SK-N-SH (cell line): Measurements from ENCODE around the gene RFC4. TPM values are rescaled to one million over a fixed set of nuclear protein-coding genes. Genes with fewer than 3 reads are reported as not detected.

ENCODE experiments used
- CTCF ChIA-PET: fragments of 300-600, 350-600 bp; formaldehyde crosslinking; extraction: SDS; loops from one replicate; lab custom pipeline; 2021; lab: Yijun Ruan, JAX
- POLR2A ChIA-PET: fragments of 350-600 bp; sonication (Branson Sonifier 250); formaldehyde crosslinking; extraction: SDS; loops from one replicate; lab custom pipeline; 2020; ENCODE audit warnings: antibody characterized with exemption, inconsistent platforms; lab: Yijun Ruan, JAX
- DNase-seq: peaks from one replicate; pipeline ENCODE4 v3.0.0; 2012
- H2AFZ ChIP-seq: fragments of 200-600 bp; sonication (generic); 2 replicates; pipeline ENCODE4 v1.8.1; 2016; ENCODE audit warnings: antibody characterized with exemption, mild to moderate bottlenecking, low read depth
- H3F3A ChIP-seq: fragments of 200-600 bp; sonication (generic); replicated peaks from 2 replicates; pipeline ENCODE3; 2016; ENCODE audit warnings: antibody characterized with exemption, mild to moderate bottlenecking; ENCODE audit not compliant: insufficient read depth
- H3K27ac ChIP-seq, 2 experiments: fragments of 200-500 bp in 1 of 2; fragments of 200-600 bp in 1 of 2; sonication (Bioruptor generic) in 1 of 2; sonication (generic), shearing (Covaris generic) in 1 of 2; 2 replicates each; pipeline versions ENCODE4 v1.5.1 to v1.6.1; 2014 to 2016; ENCODE audit warnings: low read depth in 2 of 2, inconsistent platforms in 1 of 2, low read length in 1 of 2, mild to moderate bottlenecking in 1 of 2, mixed read lengths in 1 of 2
- H3K27me3 ChIP-seq: fragments of 200-600 bp; sonication (generic), shearing (Covaris generic); 2 replicates; pipeline ENCODE4 v1.6.1; 2016; ENCODE audit warnings: mixed run types; ENCODE audit not compliant: insufficient read depth
- H3K36me3 ChIP-seq, 2 experiments: fragments of 200-500 bp in 1 of 2; fragments of 200-600 bp in 1 of 2; sonication (Bioruptor generic) in 1 of 2; sonication (generic) in 1 of 2; replicated peaks in 1 of 2; 2 replicates each; pipeline versions ENCODE3 to v1.5.1; 2014 to 2016; ENCODE audit warnings: low read length in 1 of 2, mild to moderate bottlenecking in 1 of 2; ENCODE audit not compliant: insufficient read depth in 2 of 2, control insufficient read depth in 1 of 2
- H3K4me1 ChIP-seq, 2 experiments: fragments of 200-500 bp in 1 of 2; fragments of 200-600 bp in 1 of 2; sonication (Bioruptor generic) in 1 of 2; sonication (generic), shearing (Covaris generic) in 1 of 2; 2 replicates each; pipeline versions ENCODE4 v1.5.1 to v1.6.1; 2014 to 2016; ENCODE audit warnings: low read depth in 1 of 2, low read length in 1 of 2, mixed run types in 1 of 2; ENCODE audit not compliant: insufficient read depth in 2 of 2, control insufficient read depth in 1 of 2
- H3K4me2 ChIP-seq: fragments of 200-600 bp; sonication (generic), shearing (Covaris generic); 2 replicates; pipeline ENCODE4 v1.6.1; 2017; ENCODE audit warnings: mixed run types
- H3K4me3 ChIP-seq, 2 experiments: fragments of 200-500 bp in 1 of 2; fragments of 200-600 bp in 1 of 2; sonication (Bioruptor generic) in 1 of 2; sonication (generic), shearing (Covaris generic) in 1 of 2; 2 replicates each; pipeline versions ENCODE4 v1.5.1 to v1.8.1; 2014 to 2016; ENCODE audit warnings: low read depth in 2 of 2, inconsistent platforms in 1 of 2, low read length in 1 of 2, mild to moderate bottlenecking in 1 of 2, mixed read lengths in 1 of 2, moderate library complexity in 1 of 2
- H3K79me2 ChIP-seq: fragments of 200-600 bp; sonication (generic); 2 replicates; pipeline ENCODE4 v1.8.1; 2017; ENCODE audit warnings: mild to moderate bottlenecking; ENCODE audit not compliant: insufficient read depth
- H3K9ac ChIP-seq: fragments of 200-600 bp; sonication (generic); 2 replicates; pipeline ENCODE4 v1.6.1; 2017; ENCODE audit warnings: mixed run types
- H3K9me2 ChIP-seq: fragments of 200-600 bp; sonication (generic); 2 replicates; pipeline ENCODE4 v1.6.1; 2017; ENCODE audit warnings: mixed run types
- H3K9me3 ChIP-seq: fragments of 200-600 bp; sonication (generic); 2 replicates; pipeline ENCODE4 v1.6.1; 2017; ENCODE audit warnings: mixed run types, mild to moderate bottlenecking, moderate library complexity
- H4K20me1 ChIP-seq: fragments of 200-600 bp; sonication (generic); 2 replicates; pipeline ENCODE4 v1.6.1; 2017; ENCODE audit warnings: mild to moderate bottlenecking, mixed run types; ENCODE audit not compliant: insufficient read depth
- GABPA ChIP-seq: IDR thresholded peaks from 2 replicates; pipeline ENCODE4 v1.4.0; 2012; ENCODE audit warnings: low read depth, mild to moderate bottlenecking
- GATA2 ChIP-seq: sonication (generic); formaldehyde crosslinking; IDR thresholded peaks from 2 replicates; pipeline ENCODE4 v1.5.0; 2020; ENCODE audit warnings: mild to moderate bottlenecking, missing genetic modification reagents
- MEF2A ChIP-seq: IDR thresholded peaks from 2 replicates; pipeline ENCODE4 v1.4.0; 2012; ENCODE audit warnings: low read depth, borderline replicate concordance
- MXI1 ChIP-seq: IDR thresholded peaks from 2 replicates; pipeline ENCODE4 v1.6.1; 2012; ENCODE audit warnings: mild to moderate bottlenecking, low read depth, low read length, improper control_type of control experiment
- POLR2AphosphoS5 ChIP-seq: IDR thresholded peaks from 2 replicates; pipeline ENCODE4 v1.6.1; 2012; ENCODE audit warnings: low read depth, low read length
- RAD21 ChIP-seq: IDR thresholded peaks from 2 replicates; pipeline ENCODE4 v1.6.1; 2012; ENCODE audit warnings: mild to moderate bottlenecking, low read length
- SIN3A ChIP-seq: IDR thresholded peaks from 2 replicates; pipeline ENCODE4 v1.6.1; 2012; ENCODE audit warnings: low read depth, mild to moderate bottlenecking, low read length, moderate library complexity, borderline replicate concordance
- SMC3 ChIP-seq: IDR thresholded peaks from 2 replicates; pipeline ENCODE4 v1.6.1; 2012; ENCODE audit warnings: low read depth, low read length, improper control_type of control experiment
- USF2 ChIP-seq: fragments of 150-350 bp; IDR thresholded peaks from 2 replicates; pipeline ENCODE4 v1.6.1; 2017; ENCODE audit warnings: antibody characterized with exemption, low read length, low read depth, borderline replicate concordance
- WGBS: methylation state at CpG from one replicate; pipeline ENCODE4 v1.1.6; 2017; ENCODE audit warnings: low lambda C conversion rate; 5-methylcytosine and 5-hydroxymethylcytosine counted together
- polyA plus RNA-seq, 3 experiments: library from polyadenylated mRNA; depleted of rRNA; stranded (reverse); fragments of >200 nt; gene quantifications; 2 replicates each; pipeline ENCODE4 v1.2.3, GENCODE V29; 2012
- TF ChIP-seq, protein P1 (sequence below): IDR thresholded peaks from 2 replicates; pipeline ENCODE4 v1.4.0; 2012; ENCODE audit warnings: low read depth, borderline replicate concordance
- TF ChIP-seq, protein P2 (sequence below): IDR thresholded peaks from 2 replicates; pipeline ENCODE4 v1.4.0; 2012; ENCODE audit warnings: low read depth
- TF ChIP-seq, protein P3 (sequence below): fragments of 150-350 bp; IDR thresholded peaks from 2 replicates; pipeline ENCODE4 v1.6.1; 2016; ENCODE audit warnings: mild to moderate bottlenecking, low read depth, low read length

RFC4 gene
- polyA plus RNA-seq, 1 of the 3 experiments (the other 2 are of a cell fraction) = 13.1 TPM

DNA sequence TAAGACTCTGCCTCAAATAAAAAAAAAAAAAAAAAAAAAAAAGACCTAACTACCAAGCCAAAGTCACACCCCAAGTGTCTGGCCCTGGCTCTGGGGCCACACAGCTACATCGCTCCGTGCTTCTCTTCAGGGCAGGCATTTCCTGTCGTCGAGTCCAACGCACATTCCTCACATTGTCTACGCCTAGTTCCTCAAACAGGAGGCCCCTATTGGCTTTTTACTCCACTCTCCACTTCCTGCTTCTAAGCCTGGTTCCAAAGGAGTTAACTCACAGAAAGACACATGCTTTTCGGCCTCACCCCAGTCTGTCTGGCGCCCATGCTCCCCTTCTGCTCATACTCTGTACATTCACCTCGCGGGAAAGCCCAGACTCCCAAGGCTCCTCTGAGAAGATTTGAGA lies 60.3 kb downstream of the RFC4 start (continued):
- no peak for TF ChIP-seq USF2
- TF ChIP-seq SIN3A = no peak
- TF ChIP-seq GATA2 = no peak
- TF ChIP-seq POLR2AphosphoS5 = no peak

DNA sequence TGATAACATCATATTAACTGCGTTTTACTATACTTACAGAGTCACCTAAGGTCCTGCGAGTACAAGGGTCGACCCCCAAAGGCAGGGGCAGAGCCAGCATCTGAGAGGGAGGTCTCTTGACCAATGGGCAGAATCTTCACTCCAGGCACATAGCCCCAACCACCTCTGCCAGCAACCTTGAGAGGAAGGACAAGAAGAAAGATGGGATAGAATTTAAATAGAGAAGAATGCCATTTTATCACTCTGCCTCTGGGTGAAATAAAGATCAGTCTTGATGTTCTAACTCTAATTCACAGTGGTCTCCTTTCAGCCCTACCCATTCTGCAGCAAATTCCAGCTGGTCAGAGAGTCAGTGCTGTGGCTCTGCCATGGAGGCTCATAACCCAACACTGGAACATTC lies 62.6 kb downstream of the RFC4 start:
- Histone ChIP-seq H3K4me1 (no peaks in the 10 kb centered on the region), H3K9me3 (no peaks in the 10 kb centered on the region), H4K20me1 (no peaks in the 10 kb centered on the region), H3F3A (no peaks in the 10 kb centered on the region), H3K79me2 (no peaks in the 10 kb centered on the region), H3K4me3 (no peak overlapping the region), H3K9ac (no peak overlapping the region), H2AFZ (no peak overlapping the region), H3K27me3 (no peaks in the 10 kb centered on the region), H3K4me2 (no peak overlapping the region), H3K9me2 (no peaks in the 10 kb centered on the region), H3K36me3 (no peaks in the 10 kb centered on the region), H3K27ac (no peak overlapping the region)
- DNase-seq = no peak
- ChIA-PET CTCF (interaction anchor here (1.1 kb wide), 1 partner anchor 129 kb away, joined by 3 read pairs; no protein-coding TSS in a partner anchor), POLR2A (no interaction called here)
- TF ChIP-seq, protein P1, sequence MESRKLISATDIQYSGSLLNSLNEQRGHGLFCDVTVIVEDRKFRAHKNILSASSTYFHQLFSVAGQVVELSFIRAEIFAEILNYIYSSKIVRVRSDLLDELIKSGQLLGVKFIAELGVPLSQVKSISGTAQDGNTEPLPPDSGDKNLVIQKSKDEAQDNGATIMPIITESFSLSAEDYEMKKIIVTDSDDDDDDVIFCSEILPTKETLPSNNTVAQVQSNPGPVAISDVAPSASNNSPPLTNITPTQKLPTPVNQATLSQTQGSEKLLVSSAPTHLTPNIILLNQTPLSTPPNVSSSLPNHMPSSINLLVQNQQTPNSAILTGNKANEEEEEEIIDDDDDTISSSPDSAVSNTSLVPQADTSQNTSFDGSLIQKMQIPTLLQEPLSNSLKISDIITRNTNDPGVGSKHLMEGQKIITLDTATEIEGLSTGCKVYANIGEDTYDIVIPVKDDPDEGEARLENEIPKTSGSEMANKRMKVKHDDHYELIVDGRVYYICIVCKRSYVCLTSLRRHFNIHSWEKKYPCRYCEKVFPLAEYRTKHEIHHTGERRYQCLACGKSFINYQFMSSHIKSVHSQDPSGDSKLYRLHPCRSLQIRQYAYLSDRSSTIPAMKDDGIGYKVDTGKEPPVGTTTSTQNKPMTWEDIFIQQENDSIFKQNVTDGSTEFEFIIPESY = no peak
- no peak for TF ChIP-seq SIN3A
- TF ChIP-seq MEF2A = no peak
- TF ChIP-seq, protein P2, sequence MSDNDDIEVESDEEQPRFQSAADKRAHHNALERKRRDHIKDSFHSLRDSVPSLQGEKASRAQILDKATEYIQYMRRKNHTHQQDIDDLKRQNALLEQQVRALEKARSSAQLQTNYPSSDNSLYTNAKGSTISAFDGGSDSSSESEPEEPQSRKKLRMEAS = no peak
- no peak for TF ChIP-seq RAD21
- TF ChIP-seq, protein P3, sequence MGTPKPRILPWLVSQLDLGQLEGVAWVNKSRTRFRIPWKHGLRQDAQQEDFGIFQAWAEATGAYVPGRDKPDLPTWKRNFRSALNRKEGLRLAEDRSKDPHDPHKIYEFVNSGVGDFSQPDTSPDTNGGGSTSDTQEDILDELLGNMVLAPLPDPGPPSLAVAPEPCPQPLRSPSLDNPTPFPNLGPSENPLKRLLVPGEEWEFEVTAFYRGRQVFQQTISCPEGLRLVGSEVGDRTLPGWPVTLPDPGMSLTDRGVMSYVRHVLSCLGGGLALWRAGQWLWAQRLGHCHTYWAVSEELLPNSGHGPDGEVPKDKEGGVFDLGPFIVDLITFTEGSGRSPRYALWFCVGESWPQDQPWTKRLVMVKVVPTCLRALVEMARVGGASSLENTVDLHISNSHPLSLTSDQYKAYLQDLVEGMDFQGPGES = no peak
- TF ChIP-seq GABPA = no peak
- TF ChIP-seq MXI1 = no peak
- TF ChIP-seq SMC3 = no peak
- WGBS = 9% methylated on average over 3 of the region's 3 CpGs
